ENCODE measurements around the gene SMIM9.

DNA sequence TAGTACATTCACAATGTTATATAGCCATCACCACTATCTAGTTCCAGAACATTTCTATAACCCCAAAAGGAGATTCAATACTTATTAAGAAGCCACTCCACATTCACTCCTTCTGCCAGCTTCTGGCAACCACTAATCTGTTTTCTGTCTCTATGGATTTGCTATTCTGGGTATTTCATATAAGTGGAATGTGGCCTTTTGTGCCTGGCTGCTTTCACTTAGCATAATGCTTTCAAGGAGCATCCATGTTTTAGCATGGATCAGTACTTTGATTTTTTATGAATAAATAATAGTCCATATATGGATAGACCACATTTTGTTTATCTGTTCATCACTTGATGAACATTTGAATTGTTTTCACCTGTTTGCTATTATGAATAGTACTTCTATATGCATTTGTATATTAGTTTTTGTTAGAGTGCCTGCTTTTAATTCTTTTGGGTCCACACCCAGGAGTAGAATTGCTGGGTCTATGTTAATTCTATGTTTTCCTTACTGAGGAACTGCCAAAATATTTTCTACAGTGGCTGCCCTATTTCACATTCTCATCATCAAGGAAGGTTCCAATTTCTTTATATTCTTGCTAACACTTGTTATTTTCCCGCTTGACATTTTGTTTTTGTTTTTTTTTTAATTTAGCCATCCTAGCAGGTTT lies 16.6 kb upstream of the SMIM9 start:
- TF ChIP-seq, protein P1, sequence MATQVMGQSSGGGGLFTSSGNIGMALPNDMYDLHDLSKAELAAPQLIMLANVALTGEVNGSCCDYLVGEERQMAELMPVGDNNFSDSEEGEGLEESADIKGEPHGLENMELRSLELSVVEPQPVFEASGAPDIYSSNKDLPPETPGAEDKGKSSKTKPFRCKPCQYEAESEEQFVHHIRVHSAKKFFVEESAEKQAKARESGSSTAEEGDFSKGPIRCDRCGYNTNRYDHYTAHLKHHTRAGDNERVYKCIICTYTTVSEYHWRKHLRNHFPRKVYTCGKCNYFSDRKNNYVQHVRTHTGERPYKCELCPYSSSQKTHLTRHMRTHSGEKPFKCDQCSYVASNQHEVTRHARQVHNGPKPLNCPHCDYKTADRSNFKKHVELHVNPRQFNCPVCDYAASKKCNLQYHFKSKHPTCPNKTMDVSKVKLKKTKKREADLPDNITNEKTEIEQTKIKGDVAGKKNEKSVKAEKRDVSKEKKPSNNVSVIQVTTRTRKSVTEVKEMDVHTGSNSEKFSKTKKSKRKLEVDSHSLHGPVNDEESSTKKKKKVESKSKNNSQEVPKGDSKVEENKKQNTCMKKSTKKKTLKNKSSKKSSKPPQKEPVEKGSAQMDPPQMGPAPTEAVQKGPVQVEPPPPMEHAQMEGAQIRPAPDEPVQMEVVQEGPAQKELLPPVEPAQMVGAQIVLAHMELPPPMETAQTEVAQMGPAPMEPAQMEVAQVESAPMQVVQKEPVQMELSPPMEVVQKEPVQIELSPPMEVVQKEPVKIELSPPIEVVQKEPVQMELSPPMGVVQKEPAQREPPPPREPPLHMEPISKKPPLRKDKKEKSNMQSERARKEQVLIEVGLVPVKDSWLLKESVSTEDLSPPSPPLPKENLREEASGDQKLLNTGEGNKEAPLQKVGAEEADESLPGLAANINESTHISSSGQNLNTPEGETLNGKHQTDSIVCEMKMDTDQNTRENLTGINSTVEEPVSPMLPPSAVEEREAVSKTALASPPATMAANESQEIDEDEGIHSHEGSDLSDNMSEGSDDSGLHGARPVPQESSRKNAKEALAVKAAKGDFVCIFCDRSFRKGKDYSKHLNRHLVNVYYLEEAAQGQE (IDR thresholded peaks at IDR 0.05; ENCODE audit: insufficient replicate concordance, low read depth), result no peak
- TF ChIP-seq, protein P2, sequence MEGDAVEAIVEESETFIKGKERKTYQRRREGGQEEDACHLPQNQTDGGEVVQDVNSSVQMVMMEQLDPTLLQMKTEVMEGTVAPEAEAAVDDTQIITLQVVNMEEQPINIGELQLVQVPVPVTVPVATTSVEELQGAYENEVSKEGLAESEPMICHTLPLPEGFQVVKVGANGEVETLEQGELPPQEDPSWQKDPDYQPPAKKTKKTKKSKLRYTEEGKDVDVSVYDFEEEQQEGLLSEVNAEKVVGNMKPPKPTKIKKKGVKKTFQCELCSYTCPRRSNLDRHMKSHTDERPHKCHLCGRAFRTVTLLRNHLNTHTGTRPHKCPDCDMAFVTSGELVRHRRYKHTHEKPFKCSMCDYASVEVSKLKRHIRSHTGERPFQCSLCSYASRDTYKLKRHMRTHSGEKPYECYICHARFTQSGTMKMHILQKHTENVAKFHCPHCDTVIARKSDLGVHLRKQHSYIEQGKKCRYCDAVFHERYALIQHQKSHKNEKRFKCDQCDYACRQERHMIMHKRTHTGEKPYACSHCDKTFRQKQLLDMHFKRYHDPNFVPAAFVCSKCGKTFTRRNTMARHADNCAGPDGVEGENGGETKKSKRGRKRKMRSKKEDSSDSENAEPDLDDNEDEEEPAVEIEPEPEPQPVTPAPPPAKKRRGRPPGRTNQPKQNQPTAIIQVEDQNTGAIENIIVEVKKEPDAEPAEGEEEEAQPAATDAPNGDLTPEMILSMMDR (IDR thresholded peaks at IDR 0.05; ENCODE audit: insufficient read depth, low read length), result no peak
- TF ChIP-seq POLR2AphosphoS5 (IDR thresholded peaks at IDR 0.05; ENCODE audit: low read depth) (no peak), GABPA (IDR thresholded peaks at IDR 0.05; ENCODE audit: low read depth) (no peak), SPI1 (IDR thresholded peaks at IDR 0.05; ENCODE audit: borderline replicate concordance, low read depth) (no peak)

Data from HL-60 (cell line).